GM12878 (cell line): ENCODE measurements around the gene FAN1. TPM values are rescaled to one million over a fixed set of nuclear protein-coding genes. Genes with fewer than 3 reads are reported as not detected.
A peak's percentile ranks its signal among the peaks of the same experiment; 100 is the strongest.

ENCODE experiments used
- ATAC-seq: fragments of 200-7000 bp; cut with Tn5 transposase; 3 replicates; pipeline ENCODE4 v1.9.1; 2020; ENCODE audit warnings: mild to moderate bottlenecking, moderate library complexity
- Bru-seq: library from RNA; stranded (reverse); fragments of 400-500 nt; gene quantifications from one replicate; lab custom pipeline; 2021; lab: Mats Ljungman, UMichigan
- BruChase-seq, 2 experiments: library from RNA; stranded (reverse); fragments of 400-500 nt; gene quantifications; one replicate each; lab custom pipeline; 2021; lab: Mats Ljungman, UMichigan
- BruUV-seq: library from RNA; stranded (reverse); fragments of 400-500 nt; replicated peaks from 2 replicates; lab custom pipeline; 2021; lab: Mats Ljungman, UMichigan
- CTCF ChIA-PET: fragments of 300-600 bp; sonication (Branson Sonifier 250); formaldehyde crosslinking; extraction: SDS; loops from one replicate; lab custom pipeline; 2021; ENCODE audit warnings: inconsistent platforms; lab: Yijun Ruan, JAX
- POLR2A ChIA-PET: fragments of 350-600 bp; formaldehyde crosslinking; extraction: SDS; loops from one replicate; lab custom pipeline; 2021; ENCODE audit warnings: inconsistent platforms; lab: Charles Lee
- RAD21 ChIA-PET: fragments of 300-600 bp; sonication (Branson Sonifier 250); formaldehyde crosslinking; loops from one replicate; lab custom pipeline; 2023; ENCODE audit warnings: antibody characterized with exemption; ENCODE audit not compliant: unreplicated experiment; lab: Charles Lee
- SMC1A ChIA-PET: fragments of 300-600 bp; sonication (Branson Sonifier 250); formaldehyde crosslinking; loops from one replicate; lab custom pipeline; 2023; ENCODE audit not compliant: unreplicated experiment, uncharacterized antibody; lab: Charles Lee
- DNase-seq: peaks from one replicate; pipeline ENCODE4 v3.0.0-alpha.2; 2011; ENCODE audit warnings: low read depth, low spot score
- FAIRE-seq: peaks from 3 replicates; lab custom pipeline; 2011; peaks lifted over from hg19 to GRCh38; lab: Jason Lieb, UNC
- H2AFZ ChIP-seq: 2 replicates; pipeline ENCODE4 v1.6.0; 2011; ENCODE audit warnings: low read depth, low read length, control low read depth; ENCODE audit not compliant: control insufficient read depth
- H3K27ac ChIP-seq: 2 replicates; pipeline ENCODE4 v1.5.1; 2011; ENCODE audit warnings: control low read depth; ENCODE audit not compliant: control insufficient read depth, insufficient read depth
- H3K27me3 ChIP-seq, 2 experiments: replicated peaks in 1 of 2; 2 replicates each; pipeline versions ENCODE4 v1.6.0 to v1.6.1; 2011; ENCODE audit warnings: low read length in 1 of 2; ENCODE audit not compliant: control insufficient read depth in 2 of 2, insufficient read depth in 2 of 2
- H3K36me3 ChIP-seq, 2 experiments: 2 replicates each; pipeline ENCODE4 v1.5.1; 2011; ENCODE audit warnings: low read length in 1 of 2; ENCODE audit not compliant: control insufficient read depth in 2 of 2, insufficient read depth in 2 of 2
- H3K4me1 ChIP-seq: 2 replicates; pipeline ENCODE4 v1.6.1; 2011; ENCODE audit warnings: mild to moderate bottlenecking, low read length, moderate library complexity, mixed read lengths; ENCODE audit not compliant: control insufficient read depth, insufficient read depth
- H3K4me2 ChIP-seq: 2 replicates; pipeline ENCODE4 v1.6.0; 2011; ENCODE audit warnings: control low read depth; ENCODE audit not compliant: control insufficient read depth, insufficient read depth
- H3K4me3 ChIP-seq: fragments of 200-600 bp; sonication (generic); 2 replicates; pipeline ENCODE4 v1.5.1; 2016
- H3K79me2 ChIP-seq: 2 replicates; pipeline ENCODE4 v1.6.0; 2011; ENCODE audit warnings: low read length; ENCODE audit not compliant: control insufficient read depth, insufficient read depth
- H3K9ac ChIP-seq: 2 replicates; pipeline ENCODE4 v1.8.0; 2011; ENCODE audit warnings: low read length, control low read depth, mixed read lengths; ENCODE audit not compliant: control insufficient read depth, insufficient read depth
- H3K9me3 ChIP-seq: replicated peaks from 3 replicates; pipeline ENCODE4 v1.5.1; 2011; ENCODE audit warnings: mild to moderate bottlenecking, low read length; ENCODE audit not compliant: control insufficient read depth, insufficient read depth
- H4K20me1 ChIP-seq: 2 replicates; pipeline ENCODE4 v1.6.0; 2011; ENCODE audit not compliant: control insufficient read depth, insufficient read depth
- BCL11A ChIP-seq: IDR thresholded peaks from 2 replicates; pipeline ENCODE4 v1.6.1; 2011; ENCODE audit warnings: low read depth, low read length
- FOS ChIP-seq: IDR thresholded peaks from 3 replicates; pipeline ENCODE4 v1.6.1; 2011; ENCODE audit warnings: borderline replicate concordance; ENCODE audit not compliant: insufficient read length; ENCODE audit errors: extremely low read depth
- MTA3 ChIP-seq: IDR thresholded peaks from 2 replicates; pipeline ENCODE4 v1.6.1; 2012; ENCODE audit warnings: low read length, inconsistent platforms, borderline replicate concordance
- MYB ChIP-seq: fragments of 150-350 bp; IDR thresholded peaks from 2 replicates; pipeline ENCODE4 v1.6.1; 2014; ENCODE audit warnings: mild to moderate bottlenecking, low read depth, low read length, borderline replicate concordance
- NBN ChIP-seq: fragments of 450-650 bp; IDR thresholded peaks from 2 replicates; pipeline ENCODE4 v1.6.1; 2016
- RCOR1 ChIP-seq: conservative IDR thresholded peaks from 2 replicates; pipeline ENCODE4 v1.6.1; 2012; ENCODE audit warnings: low read depth, low read length, improper control_type of control experiment
- TCF12 ChIP-seq: IDR thresholded peaks from 2 replicates; pipeline ENCODE4 v1.6.1; 2011; ENCODE audit warnings: low read depth, mild to moderate bottlenecking, low read length
- TCF7 ChIP-seq: IDR thresholded peaks from 2 replicates; pipeline ENCODE4 v1.6.1; 2014; ENCODE audit warnings: antibody characterized with exemption, borderline replicate concordance
- WGBS: methylation state at CpG from one replicate; pipeline ENCODE4 v1.1.6; 2016; ENCODE audit warnings: low lambda C conversion rate; ENCODE audit not compliant: insufficient replicate concordance, insufficient coverage; ENCODE audit errors: missing lambda C conversion rate; 5-methylcytosine and 5-hydroxymethylcytosine counted together
- in situ Hi-C: fragments of 300-500 bp; cut with MboI; formaldehyde crosslinking; loops from 9 replicates; pipeline ENCODE4 v1.14.3; 2018; ENCODE audit warnings: mixed read lengths
- intact Hi-C: fragments of 100-400 bp; cut with micrococcal nuclease; formaldehyde crosslinking; loops from one replicate; pipeline ENCODE4 v1.14.2; 2022; ENCODE audit not compliant: unreplicated experiment
- long read RNA-seq, 2 experiments: library from polyadenylated mRNA; unstranded; transcript quantifications; one replicate each; pipeline ENCODE4 v2.0.0, GENCODE V29; 2019 to 2020
- polyA minus RNA-seq, 3 experiments: library from RNA; depleted of rRNA, polyadenylated mRNA; stranded (reverse); fragments of >200 nt; gene quantifications; 2 replicates each; pipeline ENCODE4 v1.2.3, GENCODE V29; 2011
- polyA plus RNA-seq, 11 experiments: library from polyadenylated mRNA; depleted of rRNA in 4 of 11; unstranded in 6 of 11; stranded (reverse) in 5 of 11; fragments of >200 nt; fragmentation: Nextera tagmentation in 4 of 11; fragmentation: Illumina TruSeq in 1 of 11; extraction: Ambion mirVana in 4 of 11; extraction: Trizol in 1 of 11; gene quantifications; 1 replicate in 1 of 11; 2 replicates in 10 of 11; pipeline versions ENCODE4 v1.2.1 to v1.2.3, GENCODE V29; 2011 to 2016; ENCODE audit warnings: inconsistent platforms in 2 of 11, missing spikeins in 2 of 11, low read depth in 1 of 11
- total RNA-seq, 4 experiments: library from RNA; depleted of rRNA in 3 of 4; stranded (reverse); fragments of >200 nt in 3 of 4; fragmentation: Illumina TruSeq in 1 of 4; extraction: Trizol in 1 of 4; gene quantifications; 2 replicates each; pipeline versions ENCODE4 v1.2.1 to v1.2.3, GENCODE V29; 2013 to 2021
- TF ChIP-seq, protein P1 (sequence below): IDR thresholded peaks from 2 replicates; pipeline ENCODE4 v1.6.1; 2012; ENCODE audit warnings: low read depth, low read length, improper control_type of control experiment
- TF ChIP-seq, protein P2 (sequence below): IDR thresholded peaks from 2 replicates; pipeline ENCODE4 v1.6.1; 2012; ENCODE audit warnings: improper control_type of control experiment, low read depth, low read length; ENCODE audit not compliant: insufficient replicate concordance
- TF ChIP-seq, protein P3 (sequence below): fragments of 450-650 bp; IDR thresholded peaks from 2 replicates; pipeline ENCODE4 v1.6.1; 2017; ENCODE audit warnings: mild to moderate bottlenecking

The FAN1 gene
- 70.1 and 76.3 TPM in 2 replicates for total RNA-seq (2013; cell fraction: nucleolus; rRNA removed)
- total RNA-seq (2014; rRNA removed): 13.0 and 15.7 TPM in 2 replicates
- 11.5 and 12.2 TPM in 2 replicates for total RNA-seq (2014; rRNA removed; fragmentation: Illumina TruSeq; extraction: Trizol)
- total RNA-seq (2021): 11.2 and 12.2 TPM in 2 replicates
- polyA plus RNA-seq (2011; ENCODE audit: low read depth): 4.7 TPM
- polyA plus RNA-seq (2011; rRNA removed): 12.9 and 17.1 TPM in 2 replicates
- polyA plus RNA-seq (2011; cell fraction: cytosol; rRNA removed): 6.0 and 7.4 TPM in 2 replicates
- 29.6 and 29.9 TPM in 2 replicates for polyA plus RNA-seq (2011; cell fraction: nucleus; rRNA removed)
- 8.2 and 10.0 TPM in 2 replicates for polyA plus RNA-seq (2012)
- 10.4 and 11.8 TPM in 2 replicates for polyA plus RNA-seq (2014; fragmentation: Illumina TruSeq; extraction: Trizol)
- 1 to 10 TPM in 1 of 2 experiments, under 1 TPM in 1; 0.55 to 1.0 TPM for polyA plus RNA-seq (2014; fragmentation: Nextera tagmentation; extraction: Ambion mirVana)
- 12.5 and 13.8 TPM in 2 replicates for polyA plus RNA-seq (2014; rRNA removed)
- polyA plus RNA-seq (2016; fragmentation: Nextera tagmentation; extraction: Ambion mirVana): 10 to 100 TPM; 16.4 to 18.6 TPM
- polyA minus RNA-seq (2011; rRNA and poly(A)+ RNA removed): 7.3 and 9.3 TPM in 2 replicates
- polyA minus RNA-seq (2011; cell fraction: cytosol; rRNA and poly(A)+ RNA removed): 4.3 and 5.2 TPM in 2 replicates
- 11.1 and 12.3 TPM in 2 replicates for polyA minus RNA-seq (2011; cell fraction: nucleus; rRNA and poly(A)+ RNA removed)
- Bru-seq, nascent RNA: percentile 69 among the genes with signal in this experiment
- percentile 76 among the genes with signal in this experiment for BruChase-seq, experiment 1, labeled RNA remaining after a 6-hour chase
- BruChase-seq, experiment 2, labeled RNA remaining after a 2-hour chase: percentile 73 among the genes with signal in this experiment
- long read RNA-seq, experiment 1, partial matches to known transcripts: 0 of 4 reads
- long read RNA-seq, experiment 1, other reads (novel, unspliced or antisense): 3 of 4 reads
- long read RNA-seq, experiment 2, partial matches to known transcripts: 7 of 19 reads
- long read RNA-seq, experiment 2, other reads (novel, unspliced or antisense): 6 of 19 reads

DNA sequence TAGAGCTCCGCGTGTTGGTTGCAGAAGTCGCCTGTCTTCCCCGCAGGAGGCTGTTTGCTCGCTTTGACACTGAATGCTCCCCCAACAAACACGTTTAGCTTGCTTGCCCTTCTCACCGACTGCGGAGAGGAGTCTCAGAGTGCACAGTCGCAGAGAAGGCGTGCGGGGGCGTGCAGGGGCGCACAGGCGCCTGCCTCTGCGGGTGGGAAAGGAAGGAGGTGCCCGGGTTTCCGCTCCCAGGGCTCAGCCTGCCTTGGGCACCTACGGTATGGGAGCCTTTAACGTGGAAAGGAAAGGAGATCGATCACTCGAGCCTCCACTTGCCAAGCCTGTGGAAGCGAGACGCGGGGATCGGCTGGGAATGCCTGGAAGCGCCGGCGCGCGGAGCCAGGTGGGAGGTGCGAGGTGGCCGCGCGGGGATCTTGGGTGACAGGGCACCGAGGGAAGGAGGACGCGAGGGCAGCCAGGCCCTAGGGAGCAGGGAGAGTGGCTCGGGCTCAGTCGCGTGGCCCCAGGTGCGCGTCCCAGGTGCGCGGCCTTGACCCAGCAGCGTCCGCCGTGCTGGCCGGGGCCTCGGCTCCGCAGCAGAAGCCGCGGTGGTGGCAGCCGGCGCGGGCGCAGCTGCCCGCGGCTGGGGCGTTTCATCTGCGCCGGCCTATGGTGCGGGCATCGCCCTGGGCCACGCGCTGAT, at the start of gene FAN1:
Gene FAN1, plus strand, starts transcription at position 419 of the 691 bp plus-strand sequence. CDS start 749 bp downstream, outside the sequence.
- peak within 1 kb of the TSS; percentile 68 for H3K27ac ChIP-seq
- intact Hi-C loops: loop anchor here (5.0 to 10.0 kb wide), 3 partner anchors 89 to 421 kb away; partner anchors contain the start of genes KLF13 and MTMR10
- no TSS peak for BruUV-seq
- WGBS: 2% methylated on average over 56 of the region's 65 CpGs
- H3K4me2 ChIP-seq: peak within 1 kb of the TSS; percentile 91
- in situ Hi-C loops: no loop called here
- peak; percentile 79 for FAIRE-seq
- peak; percentile 77 for DNase-seq
- POLR2A ChIA-PET: interaction anchor here (0.6 to 0.7 kb wide), 2 partner anchors 58 to 110 kb away, joined by 3 read pairs; no protein-coding TSS in a partner anchor
- RAD21 ChIA-PET: interaction anchor here (0.6 to 1.9 kb wide), 10 partner anchors 27 to 585 kb away, joined by 3 to 6 read pairs (median 4); no protein-coding TSS in a partner anchor
- no peaks in the 10 kb centered on the region for H3K36me3 ChIP-seq
- H3K27me3 ChIP-seq: no peaks in the 10 kb centered on the region
- H3K4me3 ChIP-seq: peak within 1 kb of the TSS; percentile 73
- ATAC-seq: peak; percentile 94
- H2AFZ ChIP-seq: peak within 1 kb of the TSS; percentile 96
- peak within 1 kb of the TSS; percentile 82 for H3K9ac ChIP-seq
- H3K9me3 ChIP-seq: no peaks in the 10 kb centered on the region
- H4K20me1 ChIP-seq: no peaks in the 10 kb centered on the region
- CTCF ChIA-PET: interaction anchor here (1.0 to 1.3 kb wide), 8 partner anchors 8 to 585 kb away, joined by 3 to 14 read pairs (median 4); no protein-coding TSS in a partner anchor
- H3K4me1 ChIP-seq: no peaks in the 10 kb centered on the region
- H3K79me2 ChIP-seq: no peaks in the 10 kb centered on the region
- SMC1A ChIA-PET: interaction anchor here (0.5 to 1.5 kb wide), 7 partner anchors 9 to 514 kb away, joined by 3 to 10 read pairs (median 3); no protein-coding TSS in a partner anchor
- TF ChIP-seq BCL11A (no peak), TCF12 (peak; percentile 46; the same call in 1 of the 2 replicates), FOS (no peak), TCF7 (no peak), RCOR1 (no peak), MTA3 (no peak), NBN (peak; percentile 83), MYB (no peak)
- TF ChIP-seq, protein P1, sequence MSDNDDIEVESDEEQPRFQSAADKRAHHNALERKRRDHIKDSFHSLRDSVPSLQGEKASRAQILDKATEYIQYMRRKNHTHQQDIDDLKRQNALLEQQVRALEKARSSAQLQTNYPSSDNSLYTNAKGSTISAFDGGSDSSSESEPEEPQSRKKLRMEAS: peak; percentile 92
- TF ChIP-seq, protein P2, sequence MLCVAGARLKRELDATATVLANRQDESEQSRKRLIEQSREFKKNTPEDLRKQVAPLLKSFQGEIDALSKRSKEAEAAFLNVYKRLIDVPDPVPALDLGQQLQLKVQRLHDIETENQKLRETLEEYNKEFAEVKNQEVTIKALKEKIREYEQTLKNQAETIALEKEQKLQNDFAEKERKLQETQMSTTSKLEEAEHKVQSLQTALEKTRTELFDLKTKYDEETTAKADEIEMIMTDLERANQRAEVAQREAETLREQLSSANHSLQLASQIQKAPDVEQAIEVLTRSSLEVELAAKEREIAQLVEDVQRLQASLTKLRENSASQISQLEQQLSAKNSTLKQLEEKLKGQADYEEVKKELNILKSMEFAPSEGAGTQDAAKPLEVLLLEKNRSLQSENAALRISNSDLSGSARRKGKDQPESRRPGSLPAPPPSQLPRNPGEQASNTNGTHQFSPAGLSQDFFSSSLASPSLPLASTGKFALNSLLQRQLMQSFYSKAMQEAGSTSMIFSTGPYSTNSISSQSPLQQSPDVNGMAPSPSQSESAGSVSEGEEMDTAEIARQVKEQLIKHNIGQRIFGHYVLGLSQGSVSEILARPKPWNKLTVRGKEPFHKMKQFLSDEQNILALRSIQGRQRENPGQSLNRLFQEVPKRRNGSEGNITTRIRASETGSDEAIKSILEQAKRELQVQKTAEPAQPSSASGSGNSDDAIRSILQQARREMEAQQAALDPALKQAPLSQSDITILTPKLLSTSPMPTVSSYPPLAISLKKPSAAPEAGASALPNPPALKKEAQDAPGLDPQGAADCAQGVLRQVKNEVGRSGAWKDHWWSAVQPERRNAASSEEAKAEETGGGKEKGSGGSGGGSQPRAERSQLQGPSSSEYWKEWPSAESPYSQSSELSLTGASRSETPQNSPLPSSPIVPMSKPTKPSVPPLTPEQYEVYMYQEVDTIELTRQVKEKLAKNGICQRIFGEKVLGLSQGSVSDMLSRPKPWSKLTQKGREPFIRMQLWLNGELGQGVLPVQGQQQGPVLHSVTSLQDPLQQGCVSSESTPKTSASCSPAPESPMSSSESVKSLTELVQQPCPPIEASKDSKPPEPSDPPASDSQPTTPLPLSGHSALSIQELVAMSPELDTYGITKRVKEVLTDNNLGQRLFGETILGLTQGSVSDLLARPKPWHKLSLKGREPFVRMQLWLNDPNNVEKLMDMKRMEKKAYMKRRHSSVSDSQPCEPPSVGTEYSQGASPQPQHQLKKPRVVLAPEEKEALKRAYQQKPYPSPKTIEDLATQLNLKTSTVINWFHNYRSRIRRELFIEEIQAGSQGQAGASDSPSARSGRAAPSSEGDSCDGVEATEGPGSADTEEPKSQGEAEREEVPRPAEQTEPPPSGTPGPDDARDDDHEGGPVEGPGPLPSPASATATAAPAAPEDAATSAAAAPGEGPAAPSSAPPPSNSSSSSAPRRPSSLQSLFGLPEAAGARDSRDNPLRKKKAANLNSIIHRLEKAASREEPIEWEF: peak; percentile 98
- TF ChIP-seq, protein P3, sequence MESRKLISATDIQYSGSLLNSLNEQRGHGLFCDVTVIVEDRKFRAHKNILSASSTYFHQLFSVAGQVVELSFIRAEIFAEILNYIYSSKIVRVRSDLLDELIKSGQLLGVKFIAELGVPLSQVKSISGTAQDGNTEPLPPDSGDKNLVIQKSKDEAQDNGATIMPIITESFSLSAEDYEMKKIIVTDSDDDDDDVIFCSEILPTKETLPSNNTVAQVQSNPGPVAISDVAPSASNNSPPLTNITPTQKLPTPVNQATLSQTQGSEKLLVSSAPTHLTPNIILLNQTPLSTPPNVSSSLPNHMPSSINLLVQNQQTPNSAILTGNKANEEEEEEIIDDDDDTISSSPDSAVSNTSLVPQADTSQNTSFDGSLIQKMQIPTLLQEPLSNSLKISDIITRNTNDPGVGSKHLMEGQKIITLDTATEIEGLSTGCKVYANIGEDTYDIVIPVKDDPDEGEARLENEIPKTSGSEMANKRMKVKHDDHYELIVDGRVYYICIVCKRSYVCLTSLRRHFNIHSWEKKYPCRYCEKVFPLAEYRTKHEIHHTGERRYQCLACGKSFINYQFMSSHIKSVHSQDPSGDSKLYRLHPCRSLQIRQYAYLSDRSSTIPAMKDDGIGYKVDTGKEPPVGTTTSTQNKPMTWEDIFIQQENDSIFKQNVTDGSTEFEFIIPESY: no peak
